ENCODE data around the gene SPI1.

Gene SPI1

GRCh38 chr11:47356129-47356997 lies 22.0 kb downstream of the SPI1 start:
- no peak for DNase-seq

- DNase-seq, result no peak
Observed at GRCh38 chr11:47355283-47356128, 22.8 kb downstream of the SPI1 start.

- no peak for DNase-seq
Observed at GRCh38 chr11:47354913-47355282, 23.4 kb downstream of the SPI1 start.

- no peak for DNase-seq
Observed at GRCh38 chr11:47353978-47354774, 24.2 kb downstream of the SPI1 start.

- DNase-seq, result no peak
Observed at GRCh38 chr11:47352556-47352955, 25.8 kb downstream of the SPI1 start, which contains the start of gene MYBPC3. Gene MYBPC3, minus strand, starts transcription at chr11:47352702. Its CDS starts 55 bp downstream, at chr11:47352647.

- no peak for DNase-seq
Observed at GRCh38 chr11:47351156-47352126, 26.9 kb downstream of the SPI1 start.

- no peak for DNase-seq
Observed at GRCh38 chr11:47350315-47350714, 28.0 kb downstream of the SPI1 start.

- no peak for DNase-seq
Observed at GRCh38 chr11:47349521-47350095, 28.7 kb downstream of the SPI1 start.

GRCh38 chr11:47348859-47349258 lies 29.5 kb downstream of the SPI1 start:
- DNase-seq, result peak; percentile 40

GRCh38 chr11:47348131-47348802 lies 30.1 kb downstream of the SPI1 start:
- DNase-seq, result no peak

GRCh38 chr11:47347137-47347536 lies 31.2 kb downstream of the SPI1 start:
- no peak for DNase-seq

- no peak for DNase-seq
Observed at GRCh38 chr11:47345890-47346563, 32.3 kb downstream of the SPI1 start.

GRCh38 chr11:47342854-47343253 lies 35.5 kb downstream of the SPI1 start:
- no peak for DNase-seq

- DNase-seq, result no peak
Observed at GRCh38 chr11:47342036-47342803, 36.1 kb downstream of the SPI1 start.

- DNase-seq, result no peak
Observed at GRCh38 chr11:47340980-47341775, 37.2 kb downstream of the SPI1 start.

- DNase-seq, result no peak
Observed at GRCh38 chr11:47340010-47340409, 38.3 kb downstream of the SPI1 start.

- DNase-seq, result no peak
Observed at GRCh38 chr11:47338396-47339241, 39.7 kb downstream of the SPI1 start.
